Lower lobe of right lung (tissue), 2 donors: Measurements from ENCODE around the gene S100PBP. TPM values are rescaled to one million over a fixed set of nuclear protein-coding genes. Genes with fewer than 3 reads are reported as not detected.
A peak's percentile ranks its signal among the peaks of the same experiment; 100 is the strongest.
"Not testable (repeated sequence)": the region's sequence is repeated elsewhere in the genome, so short reads cannot be mapped to it uniquely, and the experiment has no call there.

Experiments
- ATAC-seq, 2 donors: fragments of 200-7000 bp; cut with Tn5 transposase; one replicate each; pipeline ENCODE4 v1.9.1; 2020 to 2022; ENCODE audit warnings: mild to moderate bottlenecking in 2 of 2, moderate library complexity in 2 of 2
- DNase-seq: peaks from one replicate; pipeline ENCODE4 v3.0.0-alpha.2; 2020
- H3K27ac ChIP-seq: fragments of 200-600 bp; one replicate; pipeline ENCODE4 v1.8.0; 2022
- H3K27me3 ChIP-seq: fragments of 200-600 bp; one replicate; pipeline ENCODE4 v1.8.0; 2022; ENCODE audit warnings: low read depth
- H3K36me3 ChIP-seq: fragments of 200-600 bp; one replicate; pipeline ENCODE4 v1.8.0; 2022; ENCODE audit warnings: mild to moderate bottlenecking
- H3K4me1 ChIP-seq: fragments of 200-600 bp; one replicate; pipeline ENCODE4 v1.8.0; 2022
- H3K4me3 ChIP-seq: fragments of 200-600 bp; one replicate; pipeline ENCODE4 v1.8.0; 2022; ENCODE audit warnings: mild to moderate bottlenecking
- H3K9me3 ChIP-seq: fragments of 200-600 bp; one replicate; pipeline ENCODE4 v1.8.0; 2022
- CTCF ChIP-seq: fragments of 200-600 bp; IDR thresholded peaks from one replicate; pipeline ENCODE4 v1.8.0; 2022; ENCODE audit warnings: antibody characterized with exemption, mild to moderate bottlenecking
- intact Hi-C: fragments of 100-400 bp; cut with DNase I; formaldehyde crosslinking; loops from one replicate; pipeline ENCODE4 v1.11.0; 2022
- total RNA-seq: library from RNA; stranded (reverse); fragmentation: NEBNext Ultra II Directional; extraction: Animal tissue kit (Norgen Biotek cat#: 25700); gene quantifications from one replicate; pipeline ENCODE4 v1.2.1, GENCODE V29; 2021
- donor health status: DM: no; HTN: yes; CAD: no; lungs with severe emphysema.

The S100PBP gene
- total RNA-seq, 1 donor from 2014 or later: 37.5 TPM

DNA sequence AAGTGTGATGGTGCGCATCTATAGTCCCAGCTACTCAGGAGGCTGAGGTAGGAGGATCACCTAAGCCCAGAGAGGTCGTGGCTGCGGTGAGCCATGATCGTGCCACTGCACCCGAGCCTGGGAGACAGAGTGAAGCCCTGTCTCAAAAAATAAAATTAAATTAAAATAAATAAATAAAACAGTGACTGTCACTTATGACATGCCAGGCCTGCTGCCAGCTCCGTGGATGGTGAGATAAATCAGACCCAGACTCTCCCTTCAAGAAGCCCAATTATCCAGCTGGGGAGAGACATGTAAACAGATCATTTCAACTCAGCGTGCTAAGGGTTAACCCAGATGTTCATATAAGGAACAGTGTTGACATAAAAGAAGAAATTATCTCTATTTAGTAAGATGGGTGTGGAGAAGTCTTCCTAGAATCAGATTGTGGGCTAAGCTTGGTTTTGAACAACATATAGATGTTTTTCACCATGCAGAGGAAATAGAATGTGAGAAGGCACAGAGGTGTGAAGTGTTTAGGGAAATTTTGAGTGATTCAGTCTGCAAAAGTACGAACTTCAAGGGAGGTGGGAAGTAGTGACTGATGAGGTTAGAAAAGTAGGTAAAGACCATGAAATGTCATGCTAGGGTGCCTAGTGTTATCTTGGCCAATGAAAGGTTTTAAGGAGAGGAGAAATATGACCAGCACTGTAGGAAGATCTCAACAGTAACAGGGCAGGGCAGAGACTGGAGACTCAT is 18.6 kb upstream of the S100PBP start:
- no peak for TF ChIP-seq CTCF
- ATAC-seq (peak in 1 of 2 donors; percentile 11), DNase-seq (no peak)
- intact Hi-C loops: no loop called here
- no peak overlapping the region for H3K27ac ChIP-seq
- no peaks in the 10 kb centered on the region for H3K9me3 ChIP-seq
- no peak overlapping the region for H3K4me3 ChIP-seq
- no peaks in the 10 kb centered on the region for H3K4me1 ChIP-seq
- H3K27me3 ChIP-seq: no peaks in the 10 kb centered on the region
- peaks cover 88% of the 10 kb centered on the region for H3K36me3 ChIP-seq

GRCh38 chr1:32801096-32801715 is 16.2 kb upstream of the S100PBP start:
- no peak for ATAC-seq
- Histone ChIP-seq H3K4me1 (peaks cover 9% of the 10 kb centered on the region), H3K27ac (no peak overlapping the region), H3K9me3 (no peaks in the 10 kb centered on the region), H3K36me3 (peaks cover 76% of the 10 kb centered on the region), H3K27me3 (no peaks in the 10 kb centered on the region), H3K4me3 (no peak overlapping the region)
- DNase-seq: no peak
- no peak for TF ChIP-seq CTCF
- intact Hi-C loops: no loop called here

DNA sequence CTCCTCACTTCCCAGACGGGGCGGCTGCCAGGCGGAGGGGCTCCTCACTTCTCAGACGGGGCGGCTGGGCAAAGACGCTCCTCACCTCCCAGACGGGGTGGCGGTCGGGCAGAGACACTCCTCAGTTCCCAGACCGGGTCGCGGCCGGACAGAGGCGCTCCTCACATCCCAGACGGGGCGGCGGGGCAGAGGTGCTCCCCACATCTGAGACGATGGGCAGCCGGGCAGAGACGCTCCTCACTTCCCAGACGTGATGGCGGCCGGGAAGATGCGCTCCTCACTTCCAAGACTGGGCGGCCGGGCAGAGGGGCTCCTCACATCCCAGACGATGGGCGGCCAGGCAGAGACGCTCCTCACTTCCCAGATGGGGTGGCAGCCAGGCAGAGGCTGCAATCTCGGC is 13.0 kb upstream of the S100PBP start:
- DNase-seq, H3K27me3 ChIP-seq, H3K27ac ChIP-seq, H3K9me3 ChIP-seq, H3K4me3 ChIP-seq, intact Hi-C loops, ATAC-seq: not testable (repeated sequence)
- H3K4me1 ChIP-seq: peaks cover 19% of the 10 kb centered on the region
- H3K36me3 ChIP-seq: peaks cover 74% of the 10 kb centered on the region

GRCh38 chr1:32806290-32806689 is 11.2 kb upstream of the S100PBP start:
- peaks cover 76% of the 10 kb centered on the region for H3K36me3 ChIP-seq
- peak; percentile 96 to 98 for ATAC-seq

GRCh38 chr1:32806910-32807523 is 10.4 kb upstream of the S100PBP start:
- TF ChIP-seq CTCF: no peak
- H3K4me3 ChIP-seq: no peak overlapping the region
- no peaks in the 10 kb centered on the region for H3K9me3 ChIP-seq
- ATAC-seq (peak in 1 of 2 donors; percentile 45), DNase-seq (no peak)
- peak overlapping the region; percentile 25 for H3K27ac ChIP-seq
- peaks cover 74% of the 10 kb centered on the region for H3K36me3 ChIP-seq
- intact Hi-C loops: no loop called here
- H3K4me1 ChIP-seq: peaks cover 19% of the 10 kb centered on the region
- no peaks in the 10 kb centered on the region for H3K27me3 ChIP-seq

More at GRCh38 chr1:32806290-32806689, 11.2 kb upstream of the S100PBP start:
- peaks cover 19% of the 10 kb centered on the region for H3K4me1 ChIP-seq
- intact Hi-C loops: no loop called here
- no peak for TF ChIP-seq CTCF
- peak; percentile 69 for DNase-seq
- no peaks in the 10 kb centered on the region for H3K27me3 ChIP-seq
- no peak overlapping the region for H3K4me3 ChIP-seq
- H3K27ac ChIP-seq: peak overlapping the region; percentile 24
- no peaks in the 10 kb centered on the region for H3K9me3 ChIP-seq

- H3K4me1 ChIP-seq: peaks cover 25% of the 10 kb centered on the region
- no peak for ATAC-seq
- intact Hi-C loops: no loop called here
- no peak overlapping the region for H3K27ac ChIP-seq
- no peaks in the 10 kb centered on the region for H3K9me3 ChIP-seq
- no peak overlapping the region for H3K4me3 ChIP-seq
- no peaks in the 10 kb centered on the region for H3K27me3 ChIP-seq
- TF ChIP-seq CTCF: no peak
- H3K36me3 ChIP-seq: peaks cover 63% of the 10 kb centered on the region
- no peak for DNase-seq
These were observed 8.9 kb upstream of the S100PBP start for GRCh38 chr1:32808580-32808979.
